Heart right ventricle (tissue), 16 donors: ENCODE measurements around the gene CACNA1C. TPM values are rescaled to one million over a fixed set of nuclear protein-coding genes. Genes with fewer than 3 reads are reported as not detected.

ENCODE experiments used
- ATAC-seq, 8 donors: fragments of 200-7000 bp; cut with Tn5 transposase; one replicate each; pipeline ENCODE4 v1.9.1; 2020; ENCODE audit warnings: mild to moderate bottlenecking in 8 of 8, moderate library complexity in 8 of 8, moderate number of reproducible peaks in 1 of 8
- DNase-seq, 2 donors: peaks; one replicate each; pipeline ENCODE4 v3.0.0-alpha.2; 2020
- H3K27ac ChIP-seq, 10 donors: fragments of 200-600 bp; sonication (generic) in 2 of 10; one replicate each; pipeline versions ENCODE4 v1.5.0 to v1.8.0; 2020 to 2022; ENCODE audit warnings: mild to moderate bottlenecking in 3 of 10
- H3K27me3 ChIP-seq, 7 donors: fragments of 200-600 bp; one replicate each; pipeline ENCODE4 v1.8.0; 2021 to 2022; ENCODE audit warnings: mild to moderate bottlenecking in 2 of 7
- H3K36me3 ChIP-seq, 9 donors: fragments of 200-600 bp; sonication (generic) in 1 of 9; one replicate each; pipeline versions ENCODE4 v1.5.0 to v1.8.0; 2020 to 2022; ENCODE audit warnings: mild to moderate bottlenecking in 2 of 9
- H3K4me1 ChIP-seq, 9 donors: fragments of 200-600 bp; sonication (generic) in 1 of 9; one replicate each; pipeline versions ENCODE4 v1.5.0 to v1.8.0; 2020 to 2022; ENCODE audit warnings: mild to moderate bottlenecking in 4 of 9
- H3K4me3 ChIP-seq, 10 donors: fragments of 200-600 bp; sonication (generic) in 2 of 10; one replicate each; pipeline versions ENCODE4 v1.5.0 to v1.8.0; 2020 to 2022; ENCODE audit warnings: mild to moderate bottlenecking in 7 of 10, moderate library complexity in 2 of 10
- H3K9me3 ChIP-seq, 11 donors: fragments of 200-600 bp in 10 of 11; sonication (generic) in 2 of 11; one replicate each; pipeline versions ENCODE4 v1.5.0 to v1.8.0; 2013 to 2022; ENCODE audit warnings: mild to moderate bottlenecking in 2 of 11, control low read depth in 1 of 11, moderate library complexity in 1 of 11
- CTCF ChIP-seq, 9 donors: fragments of 200-600 bp; sonication (generic) in 2 of 9; IDR thresholded peaks; one replicate each; pipeline versions ENCODE4 v1.5.0 to v1.8.0; 2021 to 2022; ENCODE audit warnings: antibody characterized with exemption in 9 of 9, mild to moderate bottlenecking in 5 of 9, moderate library complexity in 1 of 9
- WGBS, 2 donors: extraction: QIAGEN DNeasy Blood & Tissue Kit; methylation state at CpG; one replicate each; pipeline ENCODE4 v1.1.7; 2013; ENCODE audit warnings: inconsistent platforms in 1 of 2; 5-methylcytosine and 5-hydroxymethylcytosine counted together
- intact Hi-C, 10 donors: fragments of 100-400 bp; cut with DNase I; formaldehyde crosslinking; loops; one replicate each; pipeline versions ENCODE4 v1.11.1 to v1.14.2; 2022
- polyA plus RNA-seq, 2 donors: library from polyadenylated mRNA; stranded (reverse); fragments of 200-250 nt; gene quantifications; one replicate each; pipeline ENCODE4 v1.2.3, GENCODE V29; 2013
- total RNA-seq, 10 donors: library from RNA; stranded (reverse); fragmentation: NEBNext Ultra II Directional in 3 of 10; extraction: Animal tissue kit (Norgen Biotek cat#: 25700) in 3 of 10; gene quantifications; one replicate each; pipeline versions ENCODE4 v1.2.1 to v1.2.4, GENCODE V29; 2021 to 2023
- donor health status: Arrhythmogenic right ventricular cardiomyopathy.
- donor health status: ischemic (EF 13 %, LVEDD 7.1; RV severe dilation, severe dysfunction).
- donor health status: healthy with polysubstance abuse.
- donor health status: DM: no; HTN: yes; CAD: no.
- donor health status: DM: no; HTN: no; CAD: no.
- donor health status: ischemic (EF 25% LVEDD 6.9; RV normal size, moderate dysfunction).
- donor health status: ischemic (EF 25% LVEDD 5.7; RV mildly dilated, moderate dysfunction).
- donor health status: healthy.
- donor health status: DM: yes; HTN: yes; CAD: no.
- donor health status: Ischemic cardiomyopathy.
- donor health status: ischemic (EF 35%, LVEDD 5.7; RV mildly dilated, moderate dysfunction).
- donor health status: nonischemic (EF 11% LVEDD 7.7; RV severe dilation, severe dysfunction).
- donor health status: DM: yes; HTN: yes; CAD: no.
- donor health status: PGD.
- donor health status: ischemic (EF 29% LVEDD 5.4; RV normal size, mild dysfunction).
- donor health status: nonischemic (EF 23%, LVEDD 6.1; RV moderate dilation, normal function).

CACNA1C gene
- total and polyA plus RNA-seq, 12 donors, result 19.1 to 222 (median 183) TPM

GRCh38 chr12:2300886-2301285 lies 248.1 kb downstream of the CACNA1C start:
- Histone ChIP-seq H3K36me3 (no peaks in the 10 kb centered on the region), H3K27me3 (no peaks in the 10 kb centered on the region), H3K27ac (peak overlapping the region in 6 of 10 donors; percentile 57 to 84 (median 74)), H3K9me3 (no peaks in the 10 kb centered on the region), H3K4me1 (peaks cover 20 to 97% (median 70%) of the 10 kb centered on the region in 9 donors), H3K4me3 (no peak overlapping the region)
- intact Hi-C loops, result loop anchor here in 1 of 10 donors (10.0 kb wide), 1 partner anchor 284 kb away; no protein-coding TSS in a partner anchor
- WGBS, 2 donors, result 93 to 94% methylated on average over 11 of the region's 11 CpGs
- DNase-seq (no peak), ATAC-seq (no peak)
- no peak for TF ChIP-seq CTCF (IDR thresholded peaks at IDR 0.05)

- Histone ChIP-seq H3K27ac (peak overlapping the region; percentile 21 to 84 (median 63)), H3K9me3 (no peaks in the 10 kb centered on the region), H3K36me3 (no peaks in the 10 kb centered on the region), H3K27me3 (no peaks in the 10 kb centered on the region), H3K4me3 (no peak overlapping the region), H3K4me1 (peaks cover 15 to 97% (median 68%) of the 10 kb centered on the region in 9 donors)
- DNase-seq, result peak; percentile 68 to 71
- intact Hi-C loops, result loop anchor here in 1 of 10 donors (10.0 kb wide), 1 partner anchor 283 kb away; no protein-coding TSS in a partner anchor
- TF ChIP-seq CTCF (IDR thresholded peaks at IDR 0.05), result no peak
- peak; percentile 40 to 83 (median 76) for ATAC-seq
- WGBS, 2 donors, result 53 to 64% methylated on average over 14 of the region's 14 CpGs
These were observed 249.0 kb downstream of the CACNA1C start for GRCh38 chr12:2301531-2302461.

GRCh38 chr12:2302711-2303580 lies 250.2 kb downstream of the CACNA1C start:
- WGBS, 2 donors, result 77 to 81% methylated on average over 21 of the region's 21 CpGs
- DNase-seq (no peak), ATAC-seq (peak in 7 of 8 donors; percentile 5 to 52 (median 44))
- TF ChIP-seq CTCF (IDR thresholded peaks at IDR 0.05), result no peak
- peak overlapping the region; percentile 21 to 84 (median 63) for H3K27ac ChIP-seq
- peaks cover 12 to 97% (median 67%) of the 10 kb centered on the region in 9 donors for H3K4me1 ChIP-seq
- no peaks in the 10 kb centered on the region for H3K36me3 ChIP-seq
- intact Hi-C loops, result loop anchor here in 1 of 10 donors (10.0 kb wide), 1 partner anchor 282 kb away; no protein-coding TSS in a partner anchor
- H3K4me3 ChIP-seq, result no peak overlapping the region
- no peaks in the 10 kb centered on the region for H3K27me3 ChIP-seq
- H3K9me3 ChIP-seq, result no peaks in the 10 kb centered on the region

- peak in 1 of 9 donors; percentile 13 for TF ChIP-seq CTCF (IDR thresholded peaks at IDR 0.05)
- H3K27ac ChIP-seq, result peak overlapping the region in 5 of 10 donors; percentile 8 to 77 (median 37)
- peaks cover 9 to 86% (median 60%) of the 10 kb centered on the region in 9 donors for H3K4me1 ChIP-seq
These were observed 251.4 kb downstream of the CACNA1C start for GRCh38 chr12:2304223-2304622.

More at GRCh38 chr12:2304223-2304622, 251.4 kb downstream of the CACNA1C start:
- ATAC-seq (peak in 1 of 8 donors; percentile 4), DNase-seq (no peak)
- intact Hi-C loops, result loop anchor here in 1 of 10 donors (10.0 kb wide), 1 partner anchor 281 kb away; no protein-coding TSS in a partner anchor
- Histone ChIP-seq H3K4me3 (no peak overlapping the region), H3K36me3 (no peaks in the 10 kb centered on the region), H3K27me3 (no peaks in the 10 kb centered on the region), H3K9me3 (peaks cover 0 to 7% (median 0%) of the 10 kb centered on the region in 11 donors)
- 59 to 73% methylated on average over 12 of the region's 12 CpGs for WGBS, 2 donors
